Mucosa of descending colon (tissue), 3 donors: ENCODE measurements around the gene FAM118B. TPM values are rescaled to one million over a fixed set of nuclear protein-coding genes. Genes with fewer than 3 reads are reported as not detected.
"Not testable (repeated sequence)": the region's sequence is repeated elsewhere in the genome, so short reads cannot be mapped to it uniquely, and the experiment has no call there.

Experiments
- ATAC-seq: fragments of 200-7000 bp; cut with Tn5 transposase; one replicate; pipeline ENCODE4 v1.9.1; 2020; ENCODE audit warnings: mild to moderate bottlenecking, moderate library complexity
- DNase-seq, 3 donors: peaks; one replicate each; pipeline ENCODE4 v3.0.0-alpha.2; 2020
- H3K36me3 ChIP-seq: fragments of 200-600 bp; one replicate; pipeline ENCODE4 v1.8.0; 2021; ENCODE audit warnings: low read depth, mild to moderate bottlenecking
- H3K4me1 ChIP-seq: fragments of 200-600 bp; one replicate; pipeline ENCODE4 v1.8.0; 2021; ENCODE audit warnings: low read depth, mild to moderate bottlenecking
- H3K4me3 ChIP-seq: fragments of 200-600 bp; one replicate; pipeline ENCODE4 v1.8.0; 2021; ENCODE audit warnings: mild to moderate bottlenecking
- H3K9me3 ChIP-seq: fragments of 200-600 bp; one replicate; pipeline ENCODE4 v1.8.0; 2021; ENCODE audit warnings: mild to moderate bottlenecking
- CTCF ChIP-seq: fragments of 200-600 bp; IDR thresholded peaks from one replicate; pipeline ENCODE4 v1.8.0; 2022; ENCODE audit warnings: antibody characterized with exemption, mild to moderate bottlenecking
- intact Hi-C, 2 donors: fragments of 100-400 bp; cut with DNase I in 1 of 2; cut with micrococcal nuclease in 1 of 2; formaldehyde crosslinking; loops; one replicate each; pipeline versions ENCODE4 v1.11.0 to v1.11.1; 2022; cut with DNase I, micrococcal nuclease
- total RNA-seq, 3 donors: library from RNA; stranded (reverse); fragmentation: NEBNext Ultra II Directional in 2 of 3; extraction: Animal tissue kit (Norgen Biotek cat#: 25700) in 2 of 3; gene quantifications; one replicate each; pipeline versions ENCODE4 v1.2.1 to v1.2.4, GENCODE V29; 2021 to 2023
- donor health status: DM: no; HTN: no; CAD: no; lungs with moderate emphysema.
- donor health status: DM: no; HTN: no; CAD: no.
- donor health status: DM: no; HTN: yes; CAD: no.

Gene FAM118B
- total RNA-seq, 3 donors from 2014 or later: 35.4 to 62.5 (median 48.5) TPM

- no peak for ATAC-seq
- no peaks in the 10 kb centered on the region for H3K36me3 ChIP-seq
These were observed 35.1 kb downstream of the FAM118B start for GRCh38 chr11:126246636-126247035.

GRCh38 chr11:126253265-126253664 lies 41.7 kb downstream of the FAM118B start:
- H3K36me3 ChIP-seq: peaks cover 4% of the 10 kb centered on the region
- DNase-seq (no peak), ATAC-seq (no peak)
- no peaks in the 10 kb centered on the region for H3K4me1 ChIP-seq
- intact Hi-C loops: no loop called here
- no peak overlapping the region for H3K4me3 ChIP-seq
- TF ChIP-seq CTCF: no peak
- no peaks in the 10 kb centered on the region for H3K9me3 ChIP-seq

More at GRCh38 chr11:126246636-126247035, 35.1 kb downstream of the FAM118B start:
- Histone ChIP-seq H3K9me3 (no peaks in the 10 kb centered on the region), H3K4me3 (no peak overlapping the region), H3K4me1 (no peaks in the 10 kb centered on the region)
- intact Hi-C loops: no loop called here
- DNase-seq: no peak
- no peak for TF ChIP-seq CTCF

- no peak overlapping the region for H3K4me3 ChIP-seq
- TF ChIP-seq CTCF: no peak
- ATAC-seq (no peak), DNase-seq (no peak)
- intact Hi-C loops: no loop called here
- no peaks in the 10 kb centered on the region for H3K9me3 ChIP-seq
- peaks cover 4% of the 10 kb centered on the region for H3K36me3 ChIP-seq
- no peaks in the 10 kb centered on the region for H3K4me1 ChIP-seq
These were observed 43.2 kb downstream of the FAM118B start for GRCh38 chr11:126254819-126255218.

GRCh38 chr11:126255507-126255906 lies 43.9 kb downstream of the FAM118B start:
- H3K9me3 ChIP-seq, H3K4me3 ChIP-seq, ATAC-seq, H3K4me1 ChIP-seq, DNase-seq, H3K36me3 ChIP-seq, intact Hi-C loops: not testable (repeated sequence)

- no peak for TF ChIP-seq CTCF
- ATAC-seq: no peak
- H3K36me3 ChIP-seq: peaks cover 4% of the 10 kb centered on the region
These were observed 44.6 kb downstream of the FAM118B start for GRCh38 chr11:126256216-126256615.

GRCh38 chr11:126257144-126257543 lies 45.6 kb downstream of the FAM118B start:
- Histone ChIP-seq H3K4me3 (no peak overlapping the region), H3K4me1 (no peaks in the 10 kb centered on the region), H3K36me3 (peaks cover 6% of the 10 kb centered on the region), H3K9me3 (no peaks in the 10 kb centered on the region)
- DNase-seq (no peak), ATAC-seq (no peak)
- intact Hi-C loops: no loop called here
- no peak for TF ChIP-seq CTCF

More at GRCh38 chr11:126256216-126256615, 44.6 kb downstream of the FAM118B start:
- no peaks in the 10 kb centered on the region for H3K9me3 ChIP-seq
- H3K4me1 ChIP-seq: no peaks in the 10 kb centered on the region
- DNase-seq: no peak
- intact Hi-C loops: no loop called here
- no peak overlapping the region for H3K4me3 ChIP-seq
